ENCODE measurements around the gene NEK1.
"Not testable (repeated sequence)": the region's sequence is repeated elsewhere in the genome, so short reads cannot be mapped to it uniquely, and the experiment has no call there.

The NEK1 gene

DNA sequence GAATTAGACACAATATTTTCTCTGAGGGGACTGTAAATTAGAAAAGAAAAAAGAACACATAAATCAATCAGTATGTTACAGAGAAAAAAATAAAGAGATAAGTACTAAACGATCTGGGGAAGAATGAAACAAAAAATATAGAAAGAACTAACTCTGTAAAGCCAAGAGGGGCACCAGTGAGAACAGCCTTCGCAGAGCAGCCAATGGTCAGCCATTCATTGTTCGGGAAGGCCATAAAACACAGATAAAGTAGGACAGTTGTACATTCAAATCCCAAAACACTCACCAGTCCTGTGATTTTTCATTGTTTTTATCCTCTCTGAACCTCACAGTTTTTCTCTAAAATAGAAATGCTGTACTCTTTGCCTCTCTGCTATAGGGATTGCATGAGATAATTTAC, 127.9 kb downstream of the NEK1 start:
- Histone ChIP-seq H3K4me3 (ENCODE audit: low read depth in 1 of 2, low read length in 2 of 2) (no peak overlapping the region), H3K79me2 (ENCODE audit: insufficient read depth, low read length) (no peaks in the 10 kb centered on the region), H3K4me2 (ENCODE audit: insufficient read depth, low read length) (no peak overlapping the region), H3K27me3 (ENCODE audit: insufficient read depth, low read length, poor library complexity) (no peaks in the 10 kb centered on the region), H3K4me1 (ENCODE audit: insufficient read depth, low read length) (no peaks in the 10 kb centered on the region), H3K9ac (ENCODE audit: low read depth, low read length) (no peak overlapping the region), H3K9me3 (ENCODE audit: insufficient read depth, low read length, severe bottlenecking) (no peaks in the 10 kb centered on the region), H3K27ac (ENCODE audit: low read length) (no peak overlapping the region), H4K20me1 (ENCODE audit: insufficient read depth, low read length) (no peaks in the 10 kb centered on the region), H2AFZ (ENCODE audit: low read depth, low read length) (no peak overlapping the region), H3K36me3 (ENCODE audit: insufficient read depth, low read length) (no peaks in the 10 kb centered on the region)
- DNase-seq (no peak), ATAC-seq (ENCODE audit: insufficient read depth, low read depth) (no peak)
- no peak for TF ChIP-seq EZH2 (IDR thresholded peaks at IDR 0.05; ENCODE audit: borderline replicate concordance, low read depth, low read length, severe bottlenecking)
- TF ChIP-seq, protein P1, sequence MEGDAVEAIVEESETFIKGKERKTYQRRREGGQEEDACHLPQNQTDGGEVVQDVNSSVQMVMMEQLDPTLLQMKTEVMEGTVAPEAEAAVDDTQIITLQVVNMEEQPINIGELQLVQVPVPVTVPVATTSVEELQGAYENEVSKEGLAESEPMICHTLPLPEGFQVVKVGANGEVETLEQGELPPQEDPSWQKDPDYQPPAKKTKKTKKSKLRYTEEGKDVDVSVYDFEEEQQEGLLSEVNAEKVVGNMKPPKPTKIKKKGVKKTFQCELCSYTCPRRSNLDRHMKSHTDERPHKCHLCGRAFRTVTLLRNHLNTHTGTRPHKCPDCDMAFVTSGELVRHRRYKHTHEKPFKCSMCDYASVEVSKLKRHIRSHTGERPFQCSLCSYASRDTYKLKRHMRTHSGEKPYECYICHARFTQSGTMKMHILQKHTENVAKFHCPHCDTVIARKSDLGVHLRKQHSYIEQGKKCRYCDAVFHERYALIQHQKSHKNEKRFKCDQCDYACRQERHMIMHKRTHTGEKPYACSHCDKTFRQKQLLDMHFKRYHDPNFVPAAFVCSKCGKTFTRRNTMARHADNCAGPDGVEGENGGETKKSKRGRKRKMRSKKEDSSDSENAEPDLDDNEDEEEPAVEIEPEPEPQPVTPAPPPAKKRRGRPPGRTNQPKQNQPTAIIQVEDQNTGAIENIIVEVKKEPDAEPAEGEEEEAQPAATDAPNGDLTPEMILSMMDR (IDR thresholded peaks at IDR 0.05; ENCODE audit: borderline replicate concordance, extremely low read depth, low read length, poor library complexity, severe bottlenecking) = no peak

DNA sequence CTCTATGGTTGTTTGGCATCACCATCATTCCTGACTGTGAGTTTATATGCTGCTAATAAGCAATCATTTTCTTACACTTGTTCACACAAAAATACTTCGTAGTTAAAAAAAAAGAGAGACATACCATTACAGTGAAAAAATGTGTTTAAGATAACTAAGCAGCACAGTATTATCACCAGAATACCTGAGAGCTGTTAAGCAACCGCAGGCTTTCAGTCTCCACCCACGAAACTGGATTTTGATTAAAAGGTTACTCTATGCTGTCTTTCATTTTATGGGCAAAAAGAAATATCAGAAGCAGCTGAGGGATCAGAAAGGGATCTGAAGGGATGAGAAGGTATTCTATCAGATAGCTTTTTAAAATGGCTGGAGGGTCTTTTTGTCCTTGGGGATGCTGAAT, 148.3 kb downstream of the NEK1 start:
- H3K4me2 ChIP-seq (ENCODE audit: insufficient read depth, low read length) = no peak overlapping the region

DNA sequence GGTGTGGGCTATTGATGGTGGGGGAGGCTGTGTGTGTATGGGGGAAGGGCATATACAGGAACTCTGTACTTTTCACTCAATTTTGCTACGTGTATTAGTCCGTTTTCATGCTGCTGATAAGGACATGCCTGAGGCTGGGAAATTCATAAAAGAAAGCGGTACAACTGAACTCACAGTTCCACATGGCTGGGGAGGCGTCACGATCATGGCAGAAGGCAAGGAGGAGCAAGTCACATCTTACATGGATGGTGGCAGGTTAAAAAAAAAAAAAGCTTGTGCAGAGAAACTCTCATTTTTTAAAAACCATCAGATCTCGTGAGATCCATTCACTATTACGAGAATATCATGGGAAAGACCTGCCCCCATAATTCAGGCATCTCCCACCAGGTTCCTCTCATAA, 152.3 kb downstream of the NEK1 start:
- no peaks in the 10 kb centered on the region for H3K9me3 ChIP-seq (ENCODE audit: insufficient read depth, low read length, severe bottlenecking)
- DNase-seq (no peak), ATAC-seq (ENCODE audit: insufficient read depth, low read depth) (no peak)
- no peaks in the 10 kb centered on the region for H3K4me1 ChIP-seq (ENCODE audit: insufficient read depth, low read length)
- no peak overlapping the region for H3K9ac ChIP-seq (ENCODE audit: low read depth, low read length)
- no peak overlapping the region for H3K4me3 ChIP-seq (ENCODE audit: low read depth in 1 of 2, low read length in 2 of 2)
- TF ChIP-seq EZH2 (IDR thresholded peaks at IDR 0.05; ENCODE audit: borderline replicate concordance, low read depth, low read length, severe bottlenecking) = no peak
- TF ChIP-seq, protein P1 (IDR thresholded peaks at IDR 0.05; ENCODE audit: borderline replicate concordance, extremely low read depth, low read length, poor library complexity, severe bottlenecking) = no peak
- H3K4me2 ChIP-seq (ENCODE audit: insufficient read depth, low read length) = no peak overlapping the region
- no peak overlapping the region for H3K27ac ChIP-seq (ENCODE audit: low read length)
- H4K20me1 ChIP-seq (ENCODE audit: insufficient read depth, low read length) = no peaks in the 10 kb centered on the region
- no peaks in the 10 kb centered on the region for H3K79me2 ChIP-seq (ENCODE audit: insufficient read depth, low read length)
- no peaks in the 10 kb centered on the region; the same call in 1 of the 2 replicates for H3K36me3 ChIP-seq (ENCODE audit: insufficient read depth, low read length)
- H3K27me3 ChIP-seq (ENCODE audit: insufficient read depth, low read length, poor library complexity) = no peaks in the 10 kb centered on the region
- H2AFZ ChIP-seq (ENCODE audit: low read depth, low read length) = no peak overlapping the region

More for the DNA sequence above, 148.3 kb downstream of the NEK1 start:
- no peaks in the 10 kb centered on the region for H3K79me2 ChIP-seq (ENCODE audit: insufficient read depth, low read length)
- H2AFZ ChIP-seq (ENCODE audit: low read depth, low read length) = no peak overlapping the region
- no peaks in the 10 kb centered on the region for H4K20me1 ChIP-seq (ENCODE audit: insufficient read depth, low read length)
- H3K4me3 ChIP-seq (ENCODE audit: low read depth in 1 of 2, low read length in 2 of 2) = no peak overlapping the region
- TF ChIP-seq EZH2 (IDR thresholded peaks at IDR 0.05; ENCODE audit: borderline replicate concordance, low read depth, low read length, severe bottlenecking) = no peak
- TF ChIP-seq, protein P1 (IDR thresholded peaks at IDR 0.05; ENCODE audit: borderline replicate concordance, extremely low read depth, low read length, poor library complexity, severe bottlenecking) = no peak
- no peaks in the 10 kb centered on the region; the same call in 1 of the 2 replicates for H3K36me3 ChIP-seq (ENCODE audit: insufficient read depth, low read length)
- H3K4me1 ChIP-seq (ENCODE audit: insufficient read depth, low read length) = no peaks in the 10 kb centered on the region
- no peak overlapping the region for H3K27ac ChIP-seq (ENCODE audit: low read length)
- H3K27me3 ChIP-seq (ENCODE audit: insufficient read depth, low read length, poor library complexity) = no peaks in the 10 kb centered on the region
- H3K9ac ChIP-seq (ENCODE audit: low read depth, low read length) = no peak overlapping the region
- no peak for ATAC-seq (ENCODE audit: insufficient read depth, low read depth)
- DNase-seq = no peak
- H3K9me3 ChIP-seq (ENCODE audit: insufficient read depth, low read length, severe bottlenecking) = no peaks in the 10 kb centered on the region

DNA sequence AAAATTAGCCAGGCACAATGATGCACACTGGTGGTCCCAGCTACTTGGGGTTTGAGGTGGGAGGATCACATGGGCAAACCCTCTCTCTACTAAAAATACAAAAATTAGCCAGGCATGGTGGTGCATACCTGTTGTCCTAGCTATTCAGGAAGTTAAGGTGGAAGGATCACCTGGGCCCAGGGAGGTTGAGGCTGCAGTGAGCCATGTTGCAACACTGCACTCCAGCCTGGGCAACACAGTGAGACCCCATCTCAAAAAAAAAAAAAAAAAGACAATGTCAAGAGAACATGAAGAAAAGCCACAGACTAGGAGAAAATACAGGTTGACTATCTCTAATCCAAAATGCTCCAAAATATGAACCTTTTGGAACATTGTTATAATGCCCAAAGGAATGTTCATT, 153.8 kb downstream of the NEK1 start:
- H3K4me3 ChIP-seq (ENCODE audit: low read depth in 1 of 2, low read length in 2 of 2) = no peak overlapping the region
- no peaks in the 10 kb centered on the region for H3K9me3 ChIP-seq (ENCODE audit: insufficient read depth, low read length, severe bottlenecking)
- H3K27ac ChIP-seq (ENCODE audit: low read length) = no peak overlapping the region
- no peaks in the 10 kb centered on the region for H3K79me2 ChIP-seq (ENCODE audit: insufficient read depth, low read length)
- TF ChIP-seq, protein P1 (IDR thresholded peaks at IDR 0.05; ENCODE audit: borderline replicate concordance, extremely low read depth, low read length, poor library complexity, severe bottlenecking) = no peak
- no peak for TF ChIP-seq EZH2 (IDR thresholded peaks at IDR 0.05; ENCODE audit: borderline replicate concordance, low read depth, low read length, severe bottlenecking)
- no peak overlapping the region for H2AFZ ChIP-seq (ENCODE audit: low read depth, low read length)
- no peaks in the 10 kb centered on the region for H3K4me1 ChIP-seq (ENCODE audit: insufficient read depth, low read length)
- no peak overlapping the region for H3K4me2 ChIP-seq (ENCODE audit: insufficient read depth, low read length)
- H3K9ac ChIP-seq (ENCODE audit: low read depth, low read length) = no peak overlapping the region
- H3K36me3 ChIP-seq (ENCODE audit: insufficient read depth, low read length) = no peaks in the 10 kb centered on the region; the same call in 1 of the 2 replicates
- DNase-seq = no peak
- no peaks in the 10 kb centered on the region for H3K27me3 ChIP-seq (ENCODE audit: insufficient read depth, low read length, poor library complexity)
- ATAC-seq (ENCODE audit: insufficient read depth, low read depth) = no peak
- H4K20me1 ChIP-seq (ENCODE audit: insufficient read depth, low read length) = no peaks in the 10 kb centered on the region

DNA sequence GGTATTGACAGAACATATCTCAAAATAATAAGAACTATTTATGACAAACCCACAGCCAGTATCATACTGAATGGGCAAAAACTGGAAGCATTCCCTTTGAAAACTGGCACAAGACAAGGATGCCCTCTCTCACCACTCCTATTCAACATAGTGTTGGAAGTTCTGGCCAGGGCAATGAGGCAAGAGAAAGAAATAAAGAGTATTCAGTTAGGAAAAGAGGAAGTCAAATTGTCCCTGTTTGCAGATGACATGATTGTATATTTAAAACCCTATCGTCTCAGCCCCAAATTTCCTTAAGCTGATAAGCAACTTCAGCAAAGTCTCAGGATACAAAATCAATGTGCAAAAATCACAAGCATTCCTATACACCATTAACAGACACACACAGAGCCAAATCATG, 159.7 kb downstream of the NEK1 start:
- H3K36me3 ChIP-seq (ENCODE audit: insufficient read depth, low read length); H3K4me1 ChIP-seq (ENCODE audit: insufficient read depth, low read length); ATAC-seq (ENCODE audit: insufficient read depth, low read depth); H2AFZ ChIP-seq (ENCODE audit: low read depth, low read length); H3K4me2 ChIP-seq (ENCODE audit: insufficient read depth, low read length); H3K79me2 ChIP-seq (ENCODE audit: insufficient read depth, low read length); H3K27me3 ChIP-seq (ENCODE audit: insufficient read depth, low read length, poor library complexity); H3K9ac ChIP-seq (ENCODE audit: low read depth, low read length); H4K20me1 ChIP-seq (ENCODE audit: insufficient read depth, low read length); H3K4me3 ChIP-seq (ENCODE audit: low read depth in 1 of 2, low read length in 2 of 2); DNase-seq; H3K9me3 ChIP-seq (ENCODE audit: insufficient read depth, low read length, severe bottlenecking); H3K27ac ChIP-seq (ENCODE audit: low read length): not testable (repeated sequence)
